ENCODE measurements around the gene TMEM150B.

GRCh38 chr19:55340784-55341147 lies 15.6 kb upstream of the TMEM150B start:
- TF ChIP-seq CHD1 (IDR thresholded peaks at IDR 0.05; ENCODE audit: low read depth, low read length) = no peak
- TF ChIP-seq CTCF (conservative IDR thresholded peaks at IDR 0.05; ENCODE audit: low read depth, low read length) = peak; percentile 27; the same call in 1 of the 2 replicates
- TF ChIP-seq POLR2A (IDR thresholded peaks at IDR 0.05; ENCODE audit: low read depth, low read length) = no peak; the same call in 1 of the 2 replicates
- TF ChIP-seq FOS (IDR thresholded peaks at IDR 0.05; ENCODE audit: low read depth, low read length) = no peak
- TF ChIP-seq RAD21 (IDR thresholded peaks at IDR 0.05; ENCODE audit: low read length) = no peak
- TF ChIP-seq CEBPB (IDR thresholded peaks at IDR 0.05; ENCODE audit: low read depth, low read length) = no peak
- peak; percentile 9; the same call in 1 of the 2 replicates for TF ChIP-seq MAZ (IDR thresholded peaks at IDR 0.05; ENCODE audit: borderline replicate concordance, low read depth, low read length)
- no peak for TF ChIP-seq BHLHE40 (IDR thresholded peaks at IDR 0.05; ENCODE audit: low read depth, low read length)
- no peak for TF ChIP-seq ELK1 (IDR thresholded peaks at IDR 0.05; ENCODE audit: borderline replicate concordance, low read depth, low read length)

Measured in IMR-90 (cell line).